Stomach (tissue), 9 donors: ENCODE results near the gene MTMR3. TPM values are rescaled to one million over a fixed set of nuclear protein-coding genes. Genes with fewer than 3 reads are reported as not detected.

Experiments used
- DNase-seq, 2 donors: peaks; one replicate each; pipeline versions ENCODE4 v3.0.0 to v3.0.0-alpha.2; 2013 to 2019
- H3K27ac ChIP-seq, 5 donors: fragments of 200-600 bp in 4 of 5; sonication (generic) in 4 of 5; one replicate each; pipeline ENCODE4 v1.5.1; 2013 to 2019; ENCODE audit warnings: mild to moderate bottlenecking in 1 of 5, moderate library complexity in 1 of 5
- H3K27me3 ChIP-seq, 3 donors: fragments of 200-600 bp; sonication (generic); one replicate each; pipeline ENCODE4 v1.5.1; 2017 to 2019; ENCODE audit warnings: mixed run types in 1 of 3
- H3K36me3 ChIP-seq, 4 donors: fragments of 200-600 bp; sonication (generic); 1 replicate in 3 of 4; 2 replicates in 1 of 4; pipeline ENCODE4 v1.5.1; 2016 to 2019
- H3K4me1 ChIP-seq, 4 donors: fragments of 200-600 bp; sonication (generic); one replicate each; pipeline ENCODE4 v1.5.1; 2016 to 2019
- H3K4me3 ChIP-seq, 4 donors: fragments of 200-600 bp; sonication (generic) in 3 of 4; one replicate each; pipeline ENCODE4 v1.5.1; 2016 to 2019; ENCODE audit warnings: mild to moderate bottlenecking in 1 of 4
- H3K9me3 ChIP-seq, 4 donors: fragments of 200-600 bp; sonication (generic); one replicate each; pipeline ENCODE4 v1.5.1; 2016 to 2019
- CTCF ChIP-seq, 7 experiments: fragments of 450-650 bp in 4 of 7; fragments of 200-600 bp in 3 of 7; sonication (generic) in 3 of 7; IDR thresholded peaks; one replicate each; pipeline ENCODE4 v1.5.1; 2016 to 2019; ENCODE audit warnings: antibody characterized with exemption in 7 of 7, control low read depth in 2 of 7, mild to moderate bottlenecking in 1 of 7
- EP300 ChIP-seq: sonication (generic); formaldehyde crosslinking; IDR thresholded peaks from one replicate; pipeline ENCODE4 v1.6.1; 2017; ENCODE audit warnings: antibody characterized with exemption
- POLR2A ChIP-seq, 4 donors: fragments of 450-650 bp; IDR thresholded peaks; one replicate each; pipeline ENCODE4 v1.6.1; 2016; ENCODE audit warnings: antibody characterized with exemption in 4 of 4, control low read depth in 2 of 4, mild to moderate bottlenecking in 1 of 4, moderate library complexity in 1 of 4
- POLR2AphosphoS5 ChIP-seq, 3 donors: sonication (generic); formaldehyde crosslinking; IDR thresholded peaks; one replicate each; pipeline ENCODE4 v1.6.1; 2016; ENCODE audit warnings: antibody characterized with exemption in 3 of 3
- WGBS, 5 donors: extraction: QIAGEN DNeasy Blood & Tissue Kit in 3 of 5; methylation state at CpG; one replicate each; pipeline versions ENCODE4 v1.1.5 to v1.1.7; 2013 to 2018; 5-methylcytosine and 5-hydroxymethylcytosine counted together
- intact Hi-C: fragments of 100-400 bp; cut with DNase I; formaldehyde crosslinking; loops from one replicate; pipeline ENCODE4 v1.15.1; 2023; ENCODE audit warnings: low total_unique reads
- polyA plus RNA-seq, 3 donors: library from polyadenylated mRNA; stranded (reverse); fragments of 200-250 nt; gene quantifications; one replicate each; pipeline ENCODE4 v1.2.3, GENCODE V29; 2013
- total RNA-seq, 5 donors: library from RNA; depleted of rRNA; stranded (reverse); fragments of >200 nt; gene quantifications; one replicate each; pipeline versions ENCODE4 v1.1.0 to v1.2.3, GENCODE V29; 2014 to 2016
- donor health status: healthy with polysubstance abuse.
- donor health status: Bipolar disorder and iron deficiency.
- donor health status: healthy.

MTMR3 gene
- total and polyA plus RNA-seq, 8 donors: 7.3 to 120 (median 49.8) TPM

- H3K9me3 ChIP-seq: no peaks in the 10 kb centered on the region
- H3K4me1 ChIP-seq: peaks cover 0 to 10% (median 7%) of the 10 kb centered on the region in 4 donors
- 91 to 100% (median 98%) methylated on average over 1 of the region's 1 CpG for WGBS, 5 donors
- peaks cover 73 to 100% (median 99%) of the 10 kb centered on the region in 4 donors for H3K36me3 ChIP-seq
- intact Hi-C loops: no loop called here
- no peak for DNase-seq
- TF ChIP-seq POLR2A (IDR thresholded peaks at IDR 0.05): no peak
- no peak for TF ChIP-seq EP300
- TF ChIP-seq CTCF (IDR thresholded peaks at IDR 0.05): no peak
- TF ChIP-seq POLR2AphosphoS5 (IDR thresholded peaks at IDR 0.05): no peak
- H3K27ac ChIP-seq: no peak overlapping the region
- no peaks in the 10 kb centered on the region for H3K27me3 ChIP-seq
- no peak overlapping the region for H3K4me3 ChIP-seq
Measured at GRCh38 chr22:30015846-30016245, 132.9 kb downstream of the MTMR3 start.

DNA sequence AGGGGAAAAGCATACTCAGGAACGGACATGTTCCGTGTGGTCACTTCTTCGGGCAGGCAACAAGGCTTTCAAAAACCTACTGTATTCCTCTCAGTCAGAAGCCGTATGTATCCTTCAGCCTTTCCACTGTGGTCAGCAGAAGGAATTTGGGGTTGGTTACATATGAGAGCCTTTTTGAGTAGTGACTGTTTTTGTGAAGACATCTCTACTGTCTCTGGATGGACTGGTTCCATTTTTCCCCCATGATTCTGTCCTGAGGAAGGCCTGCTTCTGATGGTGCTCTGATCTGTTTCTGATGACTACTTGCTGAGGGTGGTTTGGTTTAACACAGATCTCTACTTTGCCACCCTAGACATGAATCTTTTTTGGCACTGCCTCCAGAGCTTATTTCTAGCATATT is 133.6 kb downstream of the MTMR3 start:
- Histone ChIP-seq H3K27me3 (no peaks in the 10 kb centered on the region), H3K4me3 (no peak overlapping the region), H3K27ac (no peak overlapping the region), H3K9me3 (no peaks in the 10 kb centered on the region), H3K4me1 (peaks cover 3 to 13% (median 9%) of the 10 kb centered on the region in 4 donors), H3K36me3 (peaks cover 81 to 100% (median 99%) of the 10 kb centered on the region in 4 donors)
- intact Hi-C loops: no loop called here
- DNase-seq: no peak
- 92 to 98% (median 96%) methylated on average over 4 of the region's 4 CpGs for WGBS, 5 donors
- TF ChIP-seq POLR2A (IDR thresholded peaks at IDR 0.05): no peak
- no peak for TF ChIP-seq POLR2AphosphoS5 (IDR thresholded peaks at IDR 0.05)
- TF ChIP-seq EP300: no peak
- TF ChIP-seq CTCF (IDR thresholded peaks at IDR 0.05): no peak

- no peak for TF ChIP-seq POLR2AphosphoS5 (IDR thresholded peaks at IDR 0.05)
- intact Hi-C loops: no loop called here
- no peak for DNase-seq
- Histone ChIP-seq H3K9me3 (no peaks in the 10 kb centered on the region), H3K36me3 (peaks cover 88 to 100% (median 100%) of the 10 kb centered on the region in 4 donors), H3K27ac (no peak overlapping the region), H3K4me3 (no peak overlapping the region), H3K27me3 (no peaks in the 10 kb centered on the region), H3K4me1 (peaks cover 13 to 21% (median 19%) of the 10 kb centered on the region in 4 donors)
- 89 to 97% (median 95%) methylated on average over 4 of the region's 4 CpGs for WGBS, 5 donors
Measured at GRCh38 chr22:30017375-30018223, 134.6 kb downstream of the MTMR3 start.

GRCh38 chr22:30020511-30020910 is 137.5 kb downstream of the MTMR3 start:
- H3K4me3 ChIP-seq: no peak overlapping the region
- no peak for DNase-seq
- no peaks in the 10 kb centered on the region for H3K9me3 ChIP-seq
- TF ChIP-seq POLR2AphosphoS5 (IDR thresholded peaks at IDR 0.05) (no peak), POLR2A (IDR thresholded peaks at IDR 0.05) (no peak), CTCF (IDR thresholded peaks at IDR 0.05) (no peak), EP300 (no peak)
- peaks cover 14 to 40% (median 24%) of the 10 kb centered on the region in 4 donors for H3K4me1 ChIP-seq
- intact Hi-C loops: no loop called here
- peak overlapping the region in 4 of 5 donors; percentile 41 to 72 (median 56) for H3K27ac ChIP-seq
- H3K27me3 ChIP-seq: no peaks in the 10 kb centered on the region
- WGBS, 5 donors: 89 to 97% (median 94%) methylated on average over 8 to 9 of the region's 9 CpGs
- peaks cover 85 to 100% (median 100%) of the 10 kb centered on the region in 4 donors for H3K36me3 ChIP-seq

- H3K4me1 ChIP-seq: peaks cover 14 to 42% (median 31%) of the 10 kb centered on the region in 4 donors
- DNase-seq: no peak
- peaks cover 85 to 100% (median 100%) of the 10 kb centered on the region in 4 donors for H3K36me3 ChIP-seq
- H3K4me3 ChIP-seq: no peak overlapping the region
- H3K27me3 ChIP-seq: no peaks in the 10 kb centered on the region
- H3K9me3 ChIP-seq: no peaks in the 10 kb centered on the region
- intact Hi-C loops: no loop called here
- no peak for TF ChIP-seq POLR2A (IDR thresholded peaks at IDR 0.05)
- no peak for TF ChIP-seq EP300
- TF ChIP-seq CTCF (IDR thresholded peaks at IDR 0.05): no peak
- TF ChIP-seq POLR2AphosphoS5 (IDR thresholded peaks at IDR 0.05): no peak
- 93 to 95% (median 94%) methylated on average over 3 of the region's 3 CpGs for WGBS, 5 donors
- H3K27ac ChIP-seq: peak overlapping the region; percentile 41 to 72 (median 61)
Measured at GRCh38 chr22:30021338-30021737, 138.4 kb downstream of the MTMR3 start.
